Measurements from ENCODE around the gene SOCS6.

SOCS6 gene

DNA sequence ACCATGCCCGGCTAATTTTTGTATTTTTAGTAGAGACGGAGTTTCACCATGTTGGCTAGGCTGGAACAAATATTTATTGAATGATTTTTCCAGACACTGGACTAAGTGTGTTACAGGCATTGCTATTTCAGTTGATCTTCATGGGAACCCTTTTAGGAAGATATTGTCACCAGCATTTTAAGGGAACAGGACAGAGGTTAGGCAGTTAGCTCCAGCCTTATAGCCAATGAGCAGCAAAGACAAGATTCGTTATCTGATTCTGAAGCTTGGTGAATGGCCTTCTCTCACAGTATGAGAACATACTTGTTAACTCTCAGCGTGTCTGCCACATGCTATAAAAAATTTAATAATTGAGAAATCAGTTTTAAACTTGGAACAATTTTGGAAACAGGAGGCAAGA, 73.4 kb downstream of the SOCS6 start:
- H3K4me3 ChIP-seq (ENCODE audit: low read depth in 1 of 2, low read length in 2 of 2), result no peak overlapping the region
- H3K4me1 ChIP-seq (ENCODE audit: insufficient read depth, low read length), result no peaks in the 10 kb centered on the region
- H2AFZ ChIP-seq (ENCODE audit: low read depth, low read length), result no peak overlapping the region
- H4K20me1 ChIP-seq (ENCODE audit: insufficient read depth, low read length), result no peaks in the 10 kb centered on the region
- H3K9ac ChIP-seq (ENCODE audit: low read depth, low read length), result no peak overlapping the region
- ATAC-seq (ENCODE audit: insufficient read depth, low read depth) (no peak), DNase-seq (no peak)
- TF ChIP-seq EZH2 (IDR thresholded peaks at IDR 0.05; ENCODE audit: borderline replicate concordance, low read depth, low read length, severe bottlenecking), result no peak
- TF ChIP-seq, protein P1, sequence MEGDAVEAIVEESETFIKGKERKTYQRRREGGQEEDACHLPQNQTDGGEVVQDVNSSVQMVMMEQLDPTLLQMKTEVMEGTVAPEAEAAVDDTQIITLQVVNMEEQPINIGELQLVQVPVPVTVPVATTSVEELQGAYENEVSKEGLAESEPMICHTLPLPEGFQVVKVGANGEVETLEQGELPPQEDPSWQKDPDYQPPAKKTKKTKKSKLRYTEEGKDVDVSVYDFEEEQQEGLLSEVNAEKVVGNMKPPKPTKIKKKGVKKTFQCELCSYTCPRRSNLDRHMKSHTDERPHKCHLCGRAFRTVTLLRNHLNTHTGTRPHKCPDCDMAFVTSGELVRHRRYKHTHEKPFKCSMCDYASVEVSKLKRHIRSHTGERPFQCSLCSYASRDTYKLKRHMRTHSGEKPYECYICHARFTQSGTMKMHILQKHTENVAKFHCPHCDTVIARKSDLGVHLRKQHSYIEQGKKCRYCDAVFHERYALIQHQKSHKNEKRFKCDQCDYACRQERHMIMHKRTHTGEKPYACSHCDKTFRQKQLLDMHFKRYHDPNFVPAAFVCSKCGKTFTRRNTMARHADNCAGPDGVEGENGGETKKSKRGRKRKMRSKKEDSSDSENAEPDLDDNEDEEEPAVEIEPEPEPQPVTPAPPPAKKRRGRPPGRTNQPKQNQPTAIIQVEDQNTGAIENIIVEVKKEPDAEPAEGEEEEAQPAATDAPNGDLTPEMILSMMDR (IDR thresholded peaks at IDR 0.05; ENCODE audit: borderline replicate concordance, extremely low read depth, low read length, poor library complexity, severe bottlenecking), result no peak
- no peaks in the 10 kb centered on the region for H3K9me3 ChIP-seq (ENCODE audit: insufficient read depth, low read length, severe bottlenecking)
- H3K36me3 ChIP-seq (ENCODE audit: insufficient read depth, low read length), result no peaks in the 10 kb centered on the region
- no peak overlapping the region for H3K4me2 ChIP-seq (ENCODE audit: insufficient read depth, low read length)
- no peaks in the 10 kb centered on the region for H3K79me2 ChIP-seq (ENCODE audit: insufficient read depth, low read length)
- H3K27me3 ChIP-seq (ENCODE audit: insufficient read depth, low read length, poor library complexity), result no peaks in the 10 kb centered on the region
- H3K27ac ChIP-seq (ENCODE audit: low read length), result no peak overlapping the region

- Histone ChIP-seq H3K4me3 (ENCODE audit: low read depth in 1 of 2, low read length in 2 of 2) (no peak overlapping the region), H4K20me1 (ENCODE audit: insufficient read depth, low read length) (no peaks in the 10 kb centered on the region), H2AFZ (ENCODE audit: low read depth, low read length) (no peak overlapping the region), H3K4me1 (ENCODE audit: insufficient read depth, low read length) (no peaks in the 10 kb centered on the region), H3K4me2 (ENCODE audit: insufficient read depth, low read length) (no peak overlapping the region), H3K36me3 (ENCODE audit: insufficient read depth, low read length) (no peaks in the 10 kb centered on the region), H3K79me2 (ENCODE audit: insufficient read depth, low read length) (no peaks in the 10 kb centered on the region), H3K9ac (ENCODE audit: low read depth, low read length) (no peak overlapping the region), H3K9me3 (ENCODE audit: insufficient read depth, low read length, severe bottlenecking) (no peaks in the 10 kb centered on the region), H3K27me3 (ENCODE audit: insufficient read depth, low read length, poor library complexity) (no peaks in the 10 kb centered on the region), H3K27ac (ENCODE audit: low read length) (no peak overlapping the region)
- no peak for ATAC-seq (ENCODE audit: insufficient read depth, low read depth)
- DNase-seq, result no peak
- TF ChIP-seq, protein P1 (IDR thresholded peaks at IDR 0.05; ENCODE audit: borderline replicate concordance, extremely low read depth, low read length, poor library complexity, severe bottlenecking), result no peak
- TF ChIP-seq EZH2 (IDR thresholded peaks at IDR 0.05; ENCODE audit: borderline replicate concordance, low read depth, low read length, severe bottlenecking), result no peak
Measured at GRCh38 chr18:70363861-70364260, 75.0 kb downstream of the SOCS6 start.

- no peak overlapping the region for H3K4me3 ChIP-seq (ENCODE audit: low read depth in 1 of 2, low read length in 2 of 2)
- no peak overlapping the region for H2AFZ ChIP-seq (ENCODE audit: low read depth, low read length)
- no peak for TF ChIP-seq EZH2 (IDR thresholded peaks at IDR 0.05; ENCODE audit: borderline replicate concordance, low read depth, low read length, severe bottlenecking)
- TF ChIP-seq, protein P1 (IDR thresholded peaks at IDR 0.05; ENCODE audit: borderline replicate concordance, extremely low read depth, low read length, poor library complexity, severe bottlenecking), result no peak
- no peaks in the 10 kb centered on the region for H3K79me2 ChIP-seq (ENCODE audit: insufficient read depth, low read length)
- no peak overlapping the region for H3K27ac ChIP-seq (ENCODE audit: low read length)
- no peaks in the 10 kb centered on the region for H4K20me1 ChIP-seq (ENCODE audit: insufficient read depth, low read length)
- no peak overlapping the region for H3K4me2 ChIP-seq (ENCODE audit: insufficient read depth, low read length)
- ATAC-seq (ENCODE audit: insufficient read depth, low read depth) (no peak), DNase-seq (no peak)
- no peaks in the 10 kb centered on the region for H3K9me3 ChIP-seq (ENCODE audit: insufficient read depth, low read length, severe bottlenecking)
- no peaks in the 10 kb centered on the region for H3K4me1 ChIP-seq (ENCODE audit: insufficient read depth, low read length)
- H3K9ac ChIP-seq (ENCODE audit: low read depth, low read length), result no peak overlapping the region
- no peaks in the 10 kb centered on the region for H3K36me3 ChIP-seq (ENCODE audit: insufficient read depth, low read length)
- H3K27me3 ChIP-seq (ENCODE audit: insufficient read depth, low read length, poor library complexity), result no peaks in the 10 kb centered on the region
Measured at GRCh38 chr18:70365361-70365760, 76.5 kb downstream of the SOCS6 start.

- TF ChIP-seq EZH2 (IDR thresholded peaks at IDR 0.05; ENCODE audit: borderline replicate concordance, low read depth, low read length, severe bottlenecking), result no peak
- TF ChIP-seq, protein P1 (IDR thresholded peaks at IDR 0.05; ENCODE audit: borderline replicate concordance, extremely low read depth, low read length, poor library complexity, severe bottlenecking), result no peak
- Histone ChIP-seq H3K4me2 (ENCODE audit: insufficient read depth, low read length) (no peak overlapping the region), H4K20me1 (ENCODE audit: insufficient read depth, low read length) (no peaks in the 10 kb centered on the region), H3K9me3 (ENCODE audit: insufficient read depth, low read length, severe bottlenecking) (no peaks in the 10 kb centered on the region), H3K27ac (ENCODE audit: low read length) (no peak overlapping the region), H3K4me3 (ENCODE audit: low read depth in 1 of 2, low read length in 2 of 2) (no peak overlapping the region), H3K4me1 (ENCODE audit: insufficient read depth, low read length) (no peaks in the 10 kb centered on the region), H3K36me3 (ENCODE audit: insufficient read depth, low read length) (no peaks in the 10 kb centered on the region), H3K27me3 (ENCODE audit: insufficient read depth, low read length, poor library complexity) (no peaks in the 10 kb centered on the region), H3K9ac (ENCODE audit: low read depth, low read length) (no peak overlapping the region), H2AFZ (ENCODE audit: low read depth, low read length) (no peak overlapping the region), H3K79me2 (ENCODE audit: insufficient read depth, low read length) (no peaks in the 10 kb centered on the region)
- ATAC-seq (ENCODE audit: insufficient read depth, low read depth) (no peak), DNase-seq (no peak)
Measured at GRCh38 chr18:70366174-70366573, 77.3 kb downstream of the SOCS6 start.

Measured in DND-41 (cell line).